Measurements from ENCODE around the gene ZKSCAN3.
"Not testable (repeated sequence)": the region's sequence is repeated elsewhere in the genome, so short reads cannot be mapped to it uniquely, and the experiment has no call there.

Gene ZKSCAN3

GRCh38 chr6:28349892-28350737 lies at the start of gene ZKSCAN3:
Gene ZKSCAN3, plus strand, starts transcription at chr6:28349947. Its CDS starts 9,640 bp downstream, at chr6:28359587.
- DNase-seq: peak; percentile 81

DNA sequence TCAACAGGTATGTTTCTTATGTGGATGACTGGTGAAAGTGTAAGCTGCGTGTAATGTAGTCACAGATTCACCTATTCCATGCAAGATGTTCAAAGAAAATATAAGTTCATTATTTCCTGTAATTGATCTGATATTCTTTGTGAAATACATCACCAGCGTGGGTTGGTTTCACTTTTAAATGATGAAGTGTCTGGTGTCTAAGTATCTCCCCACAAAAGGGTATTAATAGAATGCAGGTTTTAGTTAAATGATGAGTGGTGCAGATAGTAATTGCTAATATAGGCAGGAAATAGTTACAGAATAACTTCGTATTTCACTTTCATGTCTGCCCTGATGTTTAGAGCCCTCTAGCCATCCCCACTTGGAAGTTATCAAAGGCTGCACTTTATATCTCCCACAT lies 46.2 kb upstream of the ZKSCAN3 start:
- DNase-seq: no peak

GRCh38 chr6:28306363-28306762 lies 43.4 kb upstream of the ZKSCAN3 start:
- DNase-seq: not testable (repeated sequence)

DNA sequence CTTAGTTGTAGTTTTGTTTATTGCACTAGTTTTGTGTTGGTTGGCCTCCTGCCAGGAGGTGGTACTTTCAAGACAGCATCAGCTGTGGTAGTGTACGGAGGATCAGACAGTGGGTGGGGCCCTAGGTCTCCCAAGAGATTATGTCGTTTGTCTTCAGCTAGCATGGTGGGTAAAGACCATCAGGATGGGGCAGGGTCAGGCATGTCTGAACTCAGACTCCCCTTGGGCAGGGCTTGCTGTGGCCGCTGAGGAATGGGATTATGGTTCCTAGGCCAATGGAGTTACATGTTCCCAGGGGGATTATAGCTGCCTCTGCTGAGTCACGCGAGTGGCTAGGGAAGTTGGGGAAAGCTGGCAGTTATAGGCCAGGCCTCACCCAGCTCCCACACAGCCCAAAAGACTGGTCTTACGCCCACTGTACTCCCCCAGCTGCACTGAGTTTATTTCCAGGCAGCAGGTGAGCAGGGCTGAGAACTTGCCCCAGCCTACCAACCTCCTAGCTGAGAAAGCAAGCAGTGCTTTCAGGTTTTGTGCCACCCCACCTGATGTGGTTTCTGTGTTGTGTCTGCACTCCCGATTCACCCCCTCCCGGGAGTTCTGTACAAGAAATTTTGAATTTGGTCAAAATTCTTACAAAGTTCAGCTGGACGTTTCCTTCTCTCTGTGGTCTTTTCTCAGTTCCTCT lies 38.5 kb upstream of the ZKSCAN3 start:
- DNase-seq: no peak

DNA sequence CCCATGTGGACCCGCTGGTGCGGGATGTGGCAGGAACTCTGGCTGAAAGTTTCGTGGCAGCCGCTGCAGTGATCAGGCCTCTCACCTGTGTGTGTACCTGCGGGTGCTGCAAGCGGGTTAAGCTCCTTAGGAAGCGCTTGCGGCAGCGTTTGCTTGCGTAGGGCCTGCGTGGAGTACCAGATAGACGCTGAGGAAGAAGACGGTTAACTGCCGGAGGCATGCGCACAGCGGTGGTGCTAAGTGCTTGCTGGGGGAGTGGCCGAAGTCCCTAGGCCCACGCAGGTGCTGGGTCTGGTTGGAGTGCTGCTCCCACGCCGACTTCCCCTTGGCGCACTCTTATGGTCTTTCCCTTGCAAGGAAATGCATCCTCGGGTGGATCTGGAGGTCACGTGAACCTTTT lies 36.8 kb upstream of the ZKSCAN3 start:
- DNase-seq: no peak

- DNase-seq: no peak
These were observed 34.1 kb upstream of the ZKSCAN3 start for GRCh38 chr6:28315628-28316027.

DNA sequence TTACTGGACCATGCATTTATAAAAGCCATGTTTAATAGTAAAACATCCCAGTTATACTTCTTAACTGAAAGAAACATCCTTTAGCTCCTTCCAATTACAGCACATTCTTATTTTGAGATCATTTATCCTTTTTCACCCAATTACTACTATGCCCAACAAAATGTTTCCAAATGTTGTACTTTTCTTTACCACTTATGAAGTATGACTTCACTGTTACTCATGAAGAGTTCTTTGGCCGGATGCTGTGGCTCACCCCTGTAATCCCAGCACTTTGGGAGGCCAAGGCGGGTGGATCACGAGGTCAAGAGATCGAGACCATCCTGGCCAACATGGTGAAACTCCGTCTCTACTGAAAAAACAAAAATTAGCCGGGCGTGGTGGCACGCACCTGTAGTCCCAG lies 31.9 kb upstream of the ZKSCAN3 start:
- not testable (repeated sequence) for DNase-seq

DNA sequence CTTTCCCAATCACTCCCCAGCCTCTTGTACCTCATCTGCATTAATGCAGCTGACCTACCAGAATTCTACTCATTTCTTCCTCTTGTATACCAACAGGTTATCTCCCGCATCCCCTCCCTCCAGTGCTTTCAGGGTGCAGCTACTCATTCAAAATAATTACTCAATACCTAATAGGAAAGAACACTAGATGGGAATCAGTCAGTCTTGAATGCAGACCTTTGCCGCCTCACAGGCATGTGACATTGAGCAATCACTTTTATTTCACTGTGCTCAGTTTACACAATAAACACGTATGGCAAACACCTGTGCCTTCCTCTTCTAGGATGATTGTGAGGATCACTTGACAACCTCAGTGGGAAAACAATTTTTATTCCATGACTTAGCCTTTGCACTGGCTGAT lies 27.1 kb upstream of the ZKSCAN3 start:
- DNase-seq: no peak

DNA sequence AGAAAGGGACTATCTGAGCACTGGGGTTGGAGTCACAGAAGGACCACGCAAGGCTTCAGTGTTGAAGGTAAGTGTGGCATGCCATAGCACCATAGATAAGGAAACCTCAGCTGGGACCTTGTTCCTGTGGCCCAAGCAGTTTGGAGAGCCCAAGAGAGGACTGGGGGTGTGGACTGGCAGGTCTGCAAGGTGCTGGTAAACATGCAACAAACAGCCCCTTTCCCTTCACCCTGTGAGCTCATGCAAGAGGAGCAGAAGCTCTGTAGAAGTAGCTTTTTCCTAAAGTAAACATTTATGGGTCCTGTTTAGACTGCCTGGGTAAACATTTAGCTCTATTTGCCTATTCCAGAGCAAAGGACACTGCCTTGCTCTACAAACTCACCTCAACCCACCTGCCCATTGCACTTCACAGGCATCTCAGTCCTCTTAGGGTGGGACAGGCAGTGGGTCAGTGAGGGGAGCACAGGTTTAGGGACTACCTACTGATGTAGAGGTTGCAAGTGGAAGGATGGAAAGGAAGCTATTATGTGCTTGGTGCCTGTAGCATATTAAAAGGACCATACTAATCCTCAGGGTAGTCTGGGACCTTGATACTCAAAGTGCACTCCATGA lies 25.8 kb upstream of the ZKSCAN3 start:
- no peak for DNase-seq

GRCh38 chr6:28326371-28326948 lies 23.3 kb upstream of the ZKSCAN3 start:
- no peak for DNase-seq

- DNase-seq: no peak
These were observed 19.7 kb upstream of the ZKSCAN3 start for GRCh38 chr6:28330041-28330440.

- DNase-seq: no peak
These were observed 16.7 kb upstream of the ZKSCAN3 start for GRCh38 chr6:28333047-28333446.

DNA sequence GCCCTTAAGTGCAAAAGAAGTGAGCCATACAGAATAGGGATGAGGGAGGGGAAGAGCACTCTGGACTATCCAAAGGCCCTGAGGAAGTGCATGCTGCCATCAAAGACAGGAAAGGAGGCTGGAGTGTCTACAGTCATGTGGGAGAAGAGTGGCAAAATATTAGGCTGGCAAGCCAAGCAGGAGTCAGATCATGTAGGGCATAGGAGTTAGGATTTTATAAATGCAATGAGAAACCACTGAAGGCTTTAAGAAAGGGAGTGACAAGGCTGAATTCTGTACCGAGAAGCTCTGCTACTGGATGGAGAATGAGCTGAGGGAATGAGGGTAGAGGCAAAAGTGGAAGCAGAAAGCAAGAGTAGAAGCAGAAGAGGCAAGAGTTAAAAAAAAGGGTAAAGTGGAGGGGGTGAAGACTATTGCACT lies 16.1 kb upstream of the ZKSCAN3 start:
- DNase-seq: no peak

- no peak for DNase-seq
These were observed 15.3 kb upstream of the ZKSCAN3 start for GRCh38 chr6:28334286-28335039.

GRCh38 chr6:28335040-28335563 lies 14.6 kb upstream of the ZKSCAN3 start:
- no peak for DNase-seq

DNA sequence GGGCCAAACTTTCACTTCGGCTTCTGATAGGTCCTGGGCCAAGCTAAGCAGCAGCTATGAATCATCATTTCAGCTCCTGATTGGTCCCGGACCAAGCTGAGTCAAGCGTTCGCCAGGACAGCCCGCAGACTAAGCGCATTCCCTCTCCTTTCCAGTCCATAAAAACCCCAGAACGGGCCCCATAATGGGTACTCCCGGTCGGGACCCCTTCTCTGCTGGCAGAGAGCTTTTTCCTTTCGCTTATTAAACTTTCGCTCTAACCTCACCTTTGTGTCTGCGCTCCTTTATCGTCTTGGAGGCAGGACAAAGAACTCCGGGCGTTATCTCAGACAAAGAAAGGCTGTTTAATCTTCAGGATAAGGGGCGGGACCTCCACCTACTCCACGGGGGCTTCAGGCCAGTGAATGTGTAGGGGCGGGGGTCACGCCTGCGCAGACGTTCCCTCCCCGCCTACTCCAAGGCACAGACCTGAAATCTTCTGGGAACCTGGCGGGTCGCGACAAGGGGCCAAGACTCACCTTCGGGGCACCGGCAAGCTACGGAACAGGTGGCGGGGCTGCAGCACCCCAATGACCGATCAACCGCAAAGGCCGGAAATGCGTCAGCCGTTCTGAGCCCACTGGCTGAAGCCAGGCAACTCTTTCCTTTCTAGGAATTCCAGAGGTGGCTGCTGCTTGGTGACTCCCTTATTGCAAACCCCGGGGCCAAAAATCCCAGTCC lies 14.0 kb upstream of the ZKSCAN3 start, which contains the start of gene ZSCAN31:
Gene ZSCAN31, minus strand, starts transcription at position 585 of the 720 bp plus-strand sequence. CDS start 6,465 bp downstream, outside the sequence.
- DNase-seq: peak; percentile 91

- no peak for DNase-seq
These were observed 13.2 kb upstream of the ZKSCAN3 start for GRCh38 chr6:28336284-28337120.

GRCh38 chr6:28337121-28337520 lies 12.6 kb upstream of the ZKSCAN3 start:
- DNase-seq: no peak

- no peak for DNase-seq
These were observed 9.2 kb upstream of the ZKSCAN3 start for GRCh38 chr6:28340310-28341095.

Data from CD4-positive, alpha-beta T cell treated with Interferon gamma for 1 hour (primary cell).